ENCODE measurements around the gene NTNG1. TPM values are rescaled to one million over a fixed set of nuclear protein-coding genes. Genes with fewer than 3 reads are reported as not detected.

NTNG1 gene
- total and polyA plus RNA-seq, 2 of the 8 experiments (the other 6 are each of a cell fraction or from before 2014, with no cell fraction given), result 1.2 to 4.1 TPM

GRCh38 chr1:107152395-107152794 lies 11.6 kb downstream of the NTNG1 start (continued):
- TF ChIP-seq CHD7 (IDR thresholded peaks at IDR 0.05; ENCODE audit: insufficient replicate concordance, low read length) (no peak), CTBP2 (IDR thresholded peaks at IDR 0.05; ENCODE audit: borderline replicate concordance, insufficient read depth, insufficient read length, low read length) (no peak), SRF (IDR thresholded peaks at IDR 0.05; ENCODE audit: low read depth, low read length) (no peak), GABPA (IDR thresholded peaks at IDR 0.05; ENCODE audit: borderline replicate concordance, insufficient read depth, low read length) (no peak), CBX5 (IDR thresholded peaks at IDR 0.05; ENCODE audit: low read depth, low read length) (no peak)
- TF ChIP-seq, protein P1, sequence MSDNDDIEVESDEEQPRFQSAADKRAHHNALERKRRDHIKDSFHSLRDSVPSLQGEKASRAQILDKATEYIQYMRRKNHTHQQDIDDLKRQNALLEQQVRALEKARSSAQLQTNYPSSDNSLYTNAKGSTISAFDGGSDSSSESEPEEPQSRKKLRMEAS (IDR thresholded peaks at IDR 0.05), result no peak
